CD4-positive, alpha-beta T cell treated with Interleukin-21 for 1 hour (primary cell): ENCODE measurements around the gene ING2.
"Not testable (repeated sequence)": the region's sequence is repeated elsewhere in the genome, so short reads cannot be mapped to it uniquely, and the experiment has no call there.

Experiments used
- DNase-seq: peaks from one replicate; pipeline ENCODE4 v3.0.0-alpha.2; 2020

Gene ING2

DNA sequence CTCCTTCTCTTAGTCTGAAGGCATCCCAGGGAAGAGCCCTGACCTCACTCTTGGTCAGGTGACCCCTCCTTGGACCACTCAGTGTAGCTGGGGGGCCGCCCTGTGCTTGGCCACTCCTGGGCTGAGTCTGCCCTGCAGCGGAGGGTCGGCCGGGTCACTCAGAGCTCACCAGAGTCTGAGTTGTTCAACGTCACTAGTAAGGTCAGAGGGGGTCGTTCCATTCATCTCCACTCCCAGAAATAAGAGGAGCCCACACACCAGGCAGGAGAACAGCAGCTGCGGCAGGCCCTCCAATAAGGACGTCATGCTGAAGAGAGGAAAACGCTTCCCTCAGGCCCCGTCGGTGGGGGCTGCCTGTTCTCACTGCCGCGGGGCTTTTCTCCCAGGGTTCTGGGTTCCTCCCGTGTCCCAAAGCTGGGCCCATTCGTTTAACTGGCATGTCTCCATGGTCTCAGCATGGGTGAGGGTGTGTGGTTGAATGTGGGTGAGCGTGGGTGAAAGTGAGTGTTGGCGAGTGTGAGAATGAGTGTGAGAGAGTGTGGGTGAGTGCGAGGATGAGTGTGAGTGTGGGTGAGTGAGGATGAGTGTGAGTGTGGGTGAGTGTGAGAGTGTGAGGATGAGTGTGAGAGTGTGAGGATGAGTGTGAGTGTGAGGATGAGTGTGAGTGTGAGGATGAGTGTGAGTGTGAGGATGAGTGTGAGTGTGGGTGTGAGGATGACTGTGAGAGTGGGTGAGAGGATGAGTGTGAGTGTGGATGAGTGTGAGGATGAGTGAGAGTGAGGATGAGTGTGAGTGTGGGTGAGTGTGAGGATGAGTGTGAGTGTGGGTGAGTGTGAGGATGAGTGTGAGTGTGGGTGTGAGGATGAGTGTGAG, 47.7 kb downstream of the ING2 start:
- DNase-seq = no peak

DNA sequence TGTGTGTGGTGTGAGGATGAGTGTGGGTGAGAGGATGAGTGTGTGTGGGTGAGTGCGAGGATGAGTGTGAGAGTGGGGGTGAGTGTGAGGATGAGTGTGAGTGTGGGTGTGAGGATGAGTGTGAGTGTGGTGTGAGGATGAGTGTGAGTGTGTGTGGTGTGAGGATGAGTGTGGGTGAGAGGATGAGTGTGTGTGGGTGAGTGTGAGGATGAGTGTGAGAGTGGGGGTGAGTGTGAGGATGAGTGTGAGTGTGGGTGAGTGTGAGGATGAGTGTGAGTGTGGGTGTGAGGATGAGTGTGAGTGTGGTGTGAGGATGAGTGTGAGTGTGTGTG, 48.3 kb downstream of the ING2 start:
- DNase-seq = not testable (repeated sequence)

DNA sequence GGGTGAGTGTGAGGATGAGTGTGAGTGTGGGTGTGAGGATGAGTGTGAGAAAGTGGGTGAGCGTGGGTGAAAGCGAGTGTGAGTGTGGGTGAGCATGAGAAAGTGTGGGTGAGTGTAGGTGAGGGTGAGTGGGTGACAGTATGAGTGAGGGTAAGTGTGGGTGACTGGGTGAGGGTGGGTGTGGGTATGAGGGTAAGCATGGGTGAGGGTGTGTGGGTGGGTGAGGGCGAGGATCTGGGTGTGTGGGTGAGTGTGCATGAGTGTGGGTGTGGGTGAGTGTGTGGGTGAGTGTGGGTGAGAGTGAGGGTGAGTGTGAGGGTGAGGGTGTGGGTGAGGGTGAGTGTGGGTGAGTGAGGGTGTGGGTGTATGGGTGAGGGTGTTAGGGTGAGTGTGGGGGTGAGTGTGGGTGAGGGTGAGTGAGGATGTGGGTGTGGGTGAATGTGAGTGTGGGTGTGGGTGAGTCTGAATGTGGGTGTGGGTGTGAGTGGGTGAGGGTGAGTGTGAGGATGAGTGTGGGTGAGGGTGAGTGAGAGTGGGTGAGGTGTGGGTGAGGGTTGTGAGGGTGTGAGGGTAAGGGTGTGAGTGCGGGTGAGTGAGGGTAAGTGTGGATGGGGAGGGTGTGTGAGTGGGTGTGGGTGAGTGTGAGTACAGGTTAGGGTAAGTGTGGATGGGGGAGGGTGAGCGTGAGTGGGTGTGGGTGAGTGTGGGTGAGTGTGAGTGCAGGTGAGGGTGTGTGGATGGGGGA, 48.9 kb downstream of the ING2 start:
- DNase-seq = no peak

DNA sequence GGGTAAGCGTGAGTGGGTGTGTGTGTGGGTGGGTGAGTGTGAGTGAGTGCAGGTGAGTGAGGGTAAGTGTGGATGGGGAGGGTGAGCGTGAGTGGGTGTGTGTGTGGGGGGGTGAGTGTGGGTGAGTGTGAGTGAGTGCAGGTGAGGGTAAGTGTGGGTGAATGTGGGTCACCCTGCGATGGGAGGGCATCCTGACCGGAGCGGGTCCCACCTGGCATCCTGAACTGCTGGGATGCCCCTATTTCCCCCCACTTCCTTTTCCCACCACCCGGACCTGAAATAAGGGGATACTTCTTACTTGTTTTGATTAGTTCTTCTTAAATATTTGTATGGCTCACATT, 49.5 kb downstream of the ING2 start:
- no peak for DNase-seq

DNA sequence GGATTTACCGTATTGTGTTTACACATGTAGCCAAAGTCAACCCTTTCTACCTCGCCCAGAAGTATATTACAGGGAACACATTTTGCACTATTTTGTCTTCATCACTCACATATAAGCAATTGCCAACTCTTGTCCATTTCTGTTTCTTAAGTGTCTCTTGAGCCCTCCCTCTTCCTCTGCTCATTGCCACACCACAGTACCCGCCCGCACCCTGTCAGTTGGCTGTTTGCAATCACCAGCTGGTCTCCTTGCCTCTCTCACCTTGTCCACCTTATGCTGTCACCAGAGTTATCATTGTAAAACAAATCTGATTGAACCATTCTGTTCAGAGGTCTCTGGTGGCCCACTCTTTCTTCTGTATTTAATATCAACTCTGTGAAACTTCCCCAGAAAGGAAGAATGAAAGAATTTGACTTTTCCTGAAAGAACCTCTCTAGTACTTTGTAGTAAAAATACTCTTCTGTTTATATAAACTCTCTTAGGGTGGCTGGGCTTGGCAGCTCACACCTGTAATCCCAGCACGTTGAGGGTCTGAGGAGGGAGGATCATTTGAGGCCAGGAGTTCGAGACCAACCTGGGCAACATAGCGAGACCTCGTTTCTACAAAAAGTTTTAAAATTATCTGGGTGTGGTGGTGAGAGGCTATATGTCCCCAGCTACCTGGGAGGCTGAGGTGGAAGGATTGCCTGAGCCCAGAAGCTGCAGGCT, 50.2 kb downstream of the ING2 start:
- DNase-seq = no peak

DNA sequence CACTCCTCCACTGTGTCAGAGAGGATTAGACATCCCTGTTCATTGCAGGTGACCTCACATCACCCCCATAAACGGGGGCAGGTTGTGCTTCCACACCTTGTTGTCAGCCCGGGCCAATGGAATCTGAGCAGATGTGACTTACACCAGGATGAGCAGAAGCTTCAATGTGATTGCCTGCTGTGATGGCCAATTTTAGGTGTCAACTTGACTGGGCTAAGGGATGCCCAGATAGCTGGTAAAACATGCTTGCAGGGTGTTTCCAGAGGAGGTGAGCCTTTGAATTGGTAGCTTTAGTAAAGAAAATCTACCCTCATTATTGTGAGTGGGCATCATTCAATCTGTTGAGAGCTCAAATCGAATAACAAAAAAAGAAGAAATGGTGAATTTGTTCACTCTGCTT, 52.1 kb downstream of the ING2 start:
- no peak for DNase-seq

DNA sequence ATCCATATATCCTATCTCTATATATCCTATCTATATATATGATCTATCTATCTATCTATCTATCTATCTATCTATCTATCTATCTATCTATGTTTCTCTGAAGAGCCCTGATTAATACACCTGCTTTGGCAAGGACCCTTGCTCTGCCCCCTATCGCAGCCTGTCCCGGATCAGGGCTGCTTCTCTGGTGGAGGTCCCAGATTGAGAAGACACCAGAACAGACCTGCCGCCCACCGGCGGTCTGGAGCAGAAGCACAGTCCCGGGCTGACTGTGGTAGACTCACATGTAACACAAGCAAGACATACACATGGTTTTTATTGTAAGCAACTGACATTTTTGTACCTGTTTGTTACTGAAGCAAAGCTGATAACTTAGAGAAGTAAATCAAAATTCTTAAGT, 52.8 kb downstream of the ING2 start:
- no peak for DNase-seq

DNA sequence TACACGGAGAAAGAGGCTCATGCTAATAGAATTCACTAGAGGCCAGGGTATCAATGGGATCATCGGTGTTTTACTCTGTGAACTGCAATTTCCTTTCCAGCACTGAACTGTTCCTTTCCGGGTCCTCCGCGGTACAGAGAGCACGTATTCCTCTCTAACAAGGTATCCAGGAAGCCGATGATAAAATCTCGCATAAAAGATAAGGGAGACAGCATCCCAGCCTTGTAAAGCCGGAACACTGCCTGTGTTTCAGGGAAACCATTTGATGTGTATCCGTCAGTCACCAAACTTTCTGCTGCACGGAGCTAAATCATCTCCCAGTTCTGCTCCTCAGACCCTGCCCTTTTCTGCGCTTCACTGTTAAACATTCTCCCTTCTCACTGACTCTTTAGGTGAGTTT, 54.0 kb downstream of the ING2 start:
- no peak for DNase-seq

DNA sequence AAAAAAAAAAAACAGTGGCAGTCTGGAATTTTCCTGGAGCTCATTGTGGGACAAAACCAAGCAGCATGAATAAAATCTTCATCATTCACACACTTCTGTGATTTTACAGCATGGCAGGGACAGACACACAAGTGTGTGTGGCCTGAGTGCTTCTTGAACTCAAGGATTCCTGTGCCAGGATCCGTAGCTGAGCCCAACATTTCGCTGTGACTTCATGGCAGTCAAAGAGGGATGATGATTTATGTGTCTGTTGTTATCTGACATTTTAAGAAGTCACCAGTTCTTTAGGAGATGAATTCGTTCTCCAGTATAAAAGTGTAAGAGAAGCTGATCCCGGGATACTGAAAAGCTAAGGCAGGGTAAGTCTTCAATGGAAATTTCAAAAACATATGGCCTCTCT, 57.0 kb downstream of the ING2 start:
- DNase-seq = no peak
